ENCODE measurements around the gene CDK14.

The CDK14 gene

GRCh38 chr7:91091631-91092030 lies 495.5 kb downstream of the CDK14 start:
- Histone ChIP-seq H3K9me2 (replicated peaks; ENCODE audit: insufficient read depth, low read length) (no peaks in the 10 kb centered on the region), H3K4me2 (ENCODE audit: low read depth, low read length) (no peak overlapping the region)

GRCh38 chr7:91093181-91093580 lies 497.1 kb downstream of the CDK14 start:
- Histone ChIP-seq H3K4me2 (ENCODE audit: low read depth, low read length) (no peak overlapping the region), H3K9me2 (replicated peaks; ENCODE audit: insufficient read depth, low read length) (no peaks in the 10 kb centered on the region), H3K9ac (ENCODE audit: low read length) (no peak overlapping the region), H3K4me1 (ENCODE audit: low read length) (no peaks in the 10 kb centered on the region), H3K36me3 (replicated peaks; ENCODE audit: insufficient read depth, low read length) (no peaks in the 10 kb centered on the region), H3K27ac (ENCODE audit: low read length) (no peak overlapping the region), H3K4me3 (ENCODE audit: low read length) (no peak overlapping the region), H2AFZ (ENCODE audit: low read length) (no peak overlapping the region), H3K79me2 (ENCODE audit: low read length) (no peaks in the 10 kb centered on the region), H3K27me3 (replicated peaks; ENCODE audit: insufficient read depth, low read length) (no peaks in the 10 kb centered on the region), H3F3A (ENCODE audit: insufficient read depth, low read length) (no peaks in the 10 kb centered on the region), H3K9me3 (replicated peaks; ENCODE audit: insufficient read depth, low read length) (no peaks in the 10 kb centered on the region), H4K20me1 (ENCODE audit: insufficient read depth, low read length) (no peaks in the 10 kb centered on the region)
- DNase-seq = no peak
- TF ChIP-seq EZH2 (optimal IDR thresholded peaks at IDR 0.05; ENCODE audit: low read depth, low read length) (no peak), CTCF (IDR thresholded peaks at IDR 0.05; ENCODE audit: low read length) (no peak), EZH2phosphoT487 (IDR thresholded peaks at IDR 0.05; ENCODE audit: low read length) (no peak)

More at GRCh38 chr7:91091631-91092030, 495.5 kb downstream of the CDK14 start:
- H2AFZ ChIP-seq (ENCODE audit: low read length) = no peak overlapping the region
- no peak overlapping the region for H3K27ac ChIP-seq (ENCODE audit: low read length)
- H3K79me2 ChIP-seq (ENCODE audit: low read length) = no peaks in the 10 kb centered on the region
- H3K9ac ChIP-seq (ENCODE audit: low read length) = no peak overlapping the region
- TF ChIP-seq CTCF (IDR thresholded peaks at IDR 0.05; ENCODE audit: low read length) (no peak), EZH2 (optimal IDR thresholded peaks at IDR 0.05; ENCODE audit: low read depth, low read length) (no peak), EZH2phosphoT487 (IDR thresholded peaks at IDR 0.05; ENCODE audit: low read length) (no peak)
- no peaks in the 10 kb centered on the region for H3K4me1 ChIP-seq (ENCODE audit: low read length)
- no peak overlapping the region for H3K4me3 ChIP-seq (ENCODE audit: low read length)
- no peaks in the 10 kb centered on the region for H4K20me1 ChIP-seq (ENCODE audit: insufficient read depth, low read length)
- H3K36me3 ChIP-seq (replicated peaks; ENCODE audit: insufficient read depth, low read length) = no peaks in the 10 kb centered on the region
- no peaks in the 10 kb centered on the region for H3K27me3 ChIP-seq (replicated peaks; ENCODE audit: insufficient read depth, low read length)
- no peak for DNase-seq
- H3K9me3 ChIP-seq (replicated peaks; ENCODE audit: insufficient read depth, low read length) = no peaks in the 10 kb centered on the region
- no peaks in the 10 kb centered on the region for H3F3A ChIP-seq (ENCODE audit: insufficient read depth, low read length)

- no peak overlapping the region for H3K27ac ChIP-seq (ENCODE audit: low read length)
- H3K9me2 ChIP-seq (replicated peaks; ENCODE audit: insufficient read depth, low read length) = no peaks in the 10 kb centered on the region
- H3K79me2 ChIP-seq (ENCODE audit: low read length) = no peaks in the 10 kb centered on the region
- H3K4me2 ChIP-seq (ENCODE audit: low read depth, low read length) = no peak overlapping the region
- no peak overlapping the region for H3K4me3 ChIP-seq (ENCODE audit: low read length)
- no peaks in the 10 kb centered on the region for H3K36me3 ChIP-seq (replicated peaks; ENCODE audit: insufficient read depth, low read length)
- H3K27me3 ChIP-seq (replicated peaks; ENCODE audit: insufficient read depth, low read length) = no peaks in the 10 kb centered on the region
- no peak for TF ChIP-seq EZH2phosphoT487 (IDR thresholded peaks at IDR 0.05; ENCODE audit: low read length)
- H2AFZ ChIP-seq (ENCODE audit: low read length) = no peak overlapping the region
- no peaks in the 10 kb centered on the region for H4K20me1 ChIP-seq (ENCODE audit: insufficient read depth, low read length)
- no peaks in the 10 kb centered on the region for H3F3A ChIP-seq (ENCODE audit: insufficient read depth, low read length)
- H3K9ac ChIP-seq (ENCODE audit: low read length) = no peak overlapping the region
- H3K9me3 ChIP-seq (replicated peaks; ENCODE audit: insufficient read depth, low read length) = no peaks in the 10 kb centered on the region
- no peaks in the 10 kb centered on the region for H3K4me1 ChIP-seq (ENCODE audit: low read length)
- DNase-seq = no peak
Measured at GRCh38 chr7:91098566-91098965, 502.4 kb downstream of the CDK14 start.

GRCh38 chr7:91103363-91103762 lies 507.2 kb downstream of the CDK14 start:
- no peaks in the 10 kb centered on the region for H3F3A ChIP-seq (ENCODE audit: insufficient read depth, low read length)
- H3K79me2 ChIP-seq (ENCODE audit: low read length) = no peaks in the 10 kb centered on the region
- no peaks in the 10 kb centered on the region for H4K20me1 ChIP-seq (ENCODE audit: insufficient read depth, low read length)
- no peaks in the 10 kb centered on the region for H3K9me3 ChIP-seq (replicated peaks; ENCODE audit: insufficient read depth, low read length)
- no peak overlapping the region for H3K4me2 ChIP-seq (ENCODE audit: low read depth, low read length)
- H3K27me3 ChIP-seq (replicated peaks; ENCODE audit: insufficient read depth, low read length) = no peaks in the 10 kb centered on the region
- no peaks in the 10 kb centered on the region for H3K4me1 ChIP-seq (ENCODE audit: low read length)
- no peak for DNase-seq
- H3K9ac ChIP-seq (ENCODE audit: low read length) = no peak overlapping the region
- TF ChIP-seq EZH2phosphoT487 (IDR thresholded peaks at IDR 0.05; ENCODE audit: low read length) (no peak), CTCF (IDR thresholded peaks at IDR 0.05; ENCODE audit: low read length) (no peak), EZH2 (optimal IDR thresholded peaks at IDR 0.05; ENCODE audit: low read depth, low read length) (no peak)
- no peaks in the 10 kb centered on the region for H3K9me2 ChIP-seq (replicated peaks; ENCODE audit: insufficient read depth, low read length)
- H3K36me3 ChIP-seq (replicated peaks; ENCODE audit: insufficient read depth, low read length) = 0 out of 2 replicates have a peak, but pooled peaks cover 4% of the 10 kb centered on the region
- no peak overlapping the region for H2AFZ ChIP-seq (ENCODE audit: low read length)
- no peak overlapping the region for H3K4me3 ChIP-seq (ENCODE audit: low read length)
- H3K27ac ChIP-seq (ENCODE audit: low read length) = no peak overlapping the region
